ENCODE data around the gene KCNH5. TPM values are rescaled to one million over a fixed set of nuclear protein-coding genes. Genes with fewer than 3 reads are reported as not detected.

The KCNH5 gene
- total and polyA plus RNA-seq, 2 donors (not counting 1 experiment from before 2014, with no cell fraction given) = 0.03 to 0.83 TPM

DNA sequence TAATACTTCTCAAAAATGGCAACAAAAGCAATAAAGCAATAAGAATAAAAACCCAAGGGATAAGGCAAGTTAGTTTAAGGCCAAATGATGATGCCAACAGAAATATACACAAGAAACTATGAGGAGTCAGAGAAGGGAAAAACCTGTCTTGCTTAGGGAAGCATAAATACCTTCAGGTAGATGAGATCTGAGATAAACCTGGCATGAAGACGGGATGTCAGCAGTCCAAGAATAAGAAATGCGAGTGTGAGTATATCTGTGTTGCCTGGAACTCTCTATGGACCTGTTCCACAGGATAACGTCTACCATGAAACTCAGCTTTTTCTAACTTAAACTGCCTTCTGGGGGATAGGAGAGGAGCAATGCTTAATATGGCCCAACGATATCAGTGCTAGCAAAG lies 30.6 kb downstream of the KCNH5 start:
- H3K9ac ChIP-seq (ENCODE audit: insufficient read depth, low read length) = no peak overlapping the region
- H4K20me1 ChIP-seq (ENCODE audit: control insufficient read depth, extremely low read depth, insufficient read depth, low read length) = no peaks in the 10 kb centered on the region
- no peak overlapping the region for H3K4me3 ChIP-seq (replicated peaks in 1 of 4; ENCODE audit: control extremely low read depth in 1 of 4, insufficient read depth in 1 of 4, low read depth in 3 of 4, low read length in 4 of 4)
- H2AFZ ChIP-seq (ENCODE audit: low read length) = no peak overlapping the region
- no peaks in the 10 kb centered on the region for H3K79me2 ChIP-seq (ENCODE audit: control insufficient read depth, insufficient read depth, low read length)
- DNase-seq (ENCODE audit: low read depth in 2 of 2) = no peak
- H3K4me1 ChIP-seq (ENCODE audit: control insufficient read depth, extremely low read depth, insufficient read depth, low read length) = no peaks in the 10 kb centered on the region
- H3K9me3 ChIP-seq (ENCODE audit: control insufficient read depth, insufficient read depth, low read depth, low read length) = no peaks in the 10 kb centered on the region
- TF ChIP-seq, protein P1, sequence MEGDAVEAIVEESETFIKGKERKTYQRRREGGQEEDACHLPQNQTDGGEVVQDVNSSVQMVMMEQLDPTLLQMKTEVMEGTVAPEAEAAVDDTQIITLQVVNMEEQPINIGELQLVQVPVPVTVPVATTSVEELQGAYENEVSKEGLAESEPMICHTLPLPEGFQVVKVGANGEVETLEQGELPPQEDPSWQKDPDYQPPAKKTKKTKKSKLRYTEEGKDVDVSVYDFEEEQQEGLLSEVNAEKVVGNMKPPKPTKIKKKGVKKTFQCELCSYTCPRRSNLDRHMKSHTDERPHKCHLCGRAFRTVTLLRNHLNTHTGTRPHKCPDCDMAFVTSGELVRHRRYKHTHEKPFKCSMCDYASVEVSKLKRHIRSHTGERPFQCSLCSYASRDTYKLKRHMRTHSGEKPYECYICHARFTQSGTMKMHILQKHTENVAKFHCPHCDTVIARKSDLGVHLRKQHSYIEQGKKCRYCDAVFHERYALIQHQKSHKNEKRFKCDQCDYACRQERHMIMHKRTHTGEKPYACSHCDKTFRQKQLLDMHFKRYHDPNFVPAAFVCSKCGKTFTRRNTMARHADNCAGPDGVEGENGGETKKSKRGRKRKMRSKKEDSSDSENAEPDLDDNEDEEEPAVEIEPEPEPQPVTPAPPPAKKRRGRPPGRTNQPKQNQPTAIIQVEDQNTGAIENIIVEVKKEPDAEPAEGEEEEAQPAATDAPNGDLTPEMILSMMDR (conservative IDR thresholded peaks at IDR 0.05 in 1 of 2, IDR thresholded peaks at IDR 0.05 in 1 of 2; ENCODE audit: low read depth in 1 of 2, low read length in 2 of 2) = no peak
- TF ChIP-seq EZH2 (IDR thresholded peaks at IDR 0.05; ENCODE audit: low read length, missing control alignments) = no peak
- no peaks in the 10 kb centered on the region for H3K27me3 ChIP-seq (ENCODE audit: control insufficient read depth, insufficient read depth, low read length)
- no peak overlapping the region for H3K4me2 ChIP-seq (ENCODE audit: extremely low read depth, insufficient read depth, low read length)
- no peak overlapping the region for H3K27ac ChIP-seq (ENCODE audit: insufficient read depth, low read length)
- H3K36me3 ChIP-seq (ENCODE audit: control insufficient read depth, insufficient read depth, low read length) = no peaks in the 10 kb centered on the region

DNA sequence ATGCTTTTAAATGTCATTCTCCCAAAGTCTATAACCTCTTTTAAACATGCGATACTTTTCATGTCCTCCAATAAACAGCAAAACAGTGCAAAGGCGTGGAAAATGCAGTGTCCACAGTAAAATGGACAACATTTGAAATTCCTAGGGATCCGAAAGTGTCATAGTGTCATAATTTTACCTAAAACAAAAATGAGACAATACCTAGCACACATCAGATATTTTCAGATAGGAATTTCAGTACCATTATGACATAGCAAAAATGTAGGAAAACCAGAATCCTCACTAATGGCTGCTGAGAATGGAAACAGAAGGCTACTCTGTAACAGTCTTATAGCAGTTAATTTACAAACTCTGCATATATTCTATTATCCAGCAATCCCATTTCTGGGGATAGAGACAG lies 33.1 kb downstream of the KCNH5 start:
- H4K20me1 ChIP-seq (ENCODE audit: control insufficient read depth, extremely low read depth, insufficient read depth, low read length) = no peaks in the 10 kb centered on the region
- H3K36me3 ChIP-seq (ENCODE audit: control insufficient read depth, insufficient read depth, low read length) = no peaks in the 10 kb centered on the region
- H3K27ac ChIP-seq (ENCODE audit: insufficient read depth, low read length) = no peak overlapping the region
- H3K27me3 ChIP-seq (ENCODE audit: control insufficient read depth, insufficient read depth, low read length) = no peaks in the 10 kb centered on the region
- H3K4me2 ChIP-seq (ENCODE audit: extremely low read depth, insufficient read depth, low read length) = no peak overlapping the region
- no peaks in the 10 kb centered on the region for H3K79me2 ChIP-seq (ENCODE audit: control insufficient read depth, insufficient read depth, low read length)
- no peak overlapping the region for H3K4me3 ChIP-seq (replicated peaks in 1 of 4; ENCODE audit: control extremely low read depth in 1 of 4, insufficient read depth in 1 of 4, low read depth in 3 of 4, low read length in 4 of 4)
- no peak for DNase-seq (ENCODE audit: low read depth in 2 of 2)
- TF ChIP-seq, protein P1 (conservative IDR thresholded peaks at IDR 0.05 in 1 of 2, IDR thresholded peaks at IDR 0.05 in 1 of 2; ENCODE audit: low read depth in 1 of 2, low read length in 2 of 2) = no peak
- TF ChIP-seq EZH2 (IDR thresholded peaks at IDR 0.05; ENCODE audit: low read length, missing control alignments) = no peak
- H3K9me3 ChIP-seq (ENCODE audit: control insufficient read depth, insufficient read depth, low read depth, low read length) = no peaks in the 10 kb centered on the region
- no peaks in the 10 kb centered on the region for H3K4me1 ChIP-seq (ENCODE audit: control insufficient read depth, extremely low read depth, insufficient read depth, low read length)
- no peak overlapping the region for H2AFZ ChIP-seq (ENCODE audit: low read length)
- H3K9ac ChIP-seq (ENCODE audit: insufficient read depth, low read length) = no peak overlapping the region

DNA sequence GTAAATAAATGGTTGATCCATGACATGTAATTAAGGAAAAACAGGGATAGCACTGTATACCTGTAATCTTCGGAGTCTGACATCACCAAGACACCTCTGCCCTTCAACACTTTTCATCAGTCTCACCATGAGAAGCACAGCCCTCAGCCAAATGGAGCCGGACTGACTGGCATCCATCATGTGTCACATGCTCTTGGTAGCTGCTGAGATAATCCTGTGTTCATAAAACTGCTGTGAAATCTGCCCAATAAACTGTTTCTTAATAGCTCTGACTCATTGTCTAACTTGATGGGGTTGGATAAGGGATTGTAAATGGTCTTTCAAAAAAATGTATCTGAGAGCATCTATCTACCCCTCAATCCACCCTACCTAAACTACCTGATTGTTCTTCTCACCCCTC lies 33.6 kb downstream of the KCNH5 start:
- no peak for TF ChIP-seq EZH2 (IDR thresholded peaks at IDR 0.05; ENCODE audit: low read length, missing control alignments)
- TF ChIP-seq, protein P1 (conservative IDR thresholded peaks at IDR 0.05 in 1 of 2, IDR thresholded peaks at IDR 0.05 in 1 of 2; ENCODE audit: low read depth in 1 of 2, low read length in 2 of 2) = no peak
- Histone ChIP-seq H3K27ac (ENCODE audit: insufficient read depth, low read length) (no peak overlapping the region), H3K79me2 (ENCODE audit: control insufficient read depth, insufficient read depth, low read length) (no peaks in the 10 kb centered on the region), H3K36me3 (ENCODE audit: control insufficient read depth, insufficient read depth, low read length) (no peaks in the 10 kb centered on the region), H3K4me2 (ENCODE audit: extremely low read depth, insufficient read depth, low read length) (no peak overlapping the region), H3K4me1 (ENCODE audit: control insufficient read depth, extremely low read depth, insufficient read depth, low read length) (no peaks in the 10 kb centered on the region), H3K27me3 (ENCODE audit: control insufficient read depth, insufficient read depth, low read length) (no peaks in the 10 kb centered on the region), H3K4me3 (replicated peaks in 1 of 4; ENCODE audit: control extremely low read depth in 1 of 4, insufficient read depth in 1 of 4, low read depth in 3 of 4, low read length in 4 of 4) (no peak overlapping the region), H2AFZ (ENCODE audit: low read length) (no peak overlapping the region), H4K20me1 (ENCODE audit: control insufficient read depth, extremely low read depth, insufficient read depth, low read length) (no peaks in the 10 kb centered on the region), H3K9ac (ENCODE audit: insufficient read depth, low read length) (no peak overlapping the region), H3K9me3 (ENCODE audit: control insufficient read depth, insufficient read depth, low read depth, low read length) (no peaks in the 10 kb centered on the region)
- peak in 1 of 2 donors; percentile 14 for DNase-seq (ENCODE audit: low read depth in 2 of 2)

Data from fibroblast of lung (primary cell).